NCI-H2227 (cell line): Measurements from ENCODE around the gene ABCD1.
"Not testable (repeated sequence)": the region's sequence is repeated elsewhere in the genome, so short reads cannot be mapped to it uniquely, and the experiment has no call there.

Experiments used
- DNase-seq: peaks from one replicate; lab custom pipeline; 2025; ENCODE audit not compliant: unreplicated experiment; lab: John Stamatoyannopoulos, UW

The ABCD1 gene

GRCh38 chrX:153709726-153710674 lies 14.7 kb upstream of the ABCD1 start:
- DNase-seq: no peak

GRCh38 chrX:153714256-153714655 lies 10.4 kb upstream of the ABCD1 start:
- DNase-seq: no peak

DNA sequence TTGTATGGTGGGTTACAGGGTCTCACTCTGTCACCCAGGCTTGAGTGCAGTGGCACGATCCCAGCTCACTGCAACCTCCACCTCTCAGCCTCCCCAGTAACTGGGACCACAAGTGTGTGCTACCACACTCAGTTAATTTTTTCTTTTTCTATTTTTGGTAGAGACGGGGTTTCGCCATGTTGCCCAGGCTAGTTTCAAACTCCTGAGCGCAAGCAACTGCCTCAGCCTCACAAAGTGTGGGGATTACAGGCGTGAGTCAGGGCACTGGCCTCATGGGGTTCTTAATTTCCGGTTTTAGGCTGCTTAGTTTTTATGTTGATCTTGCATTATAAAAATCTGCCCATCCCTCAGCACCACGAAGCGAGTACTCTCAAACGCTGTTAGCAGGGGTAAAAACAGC lies 7.2 kb upstream of the ABCD1 start:
- no peak for DNase-seq

GRCh38 chrX:153719238-153719637 lies 5.4 kb upstream of the ABCD1 start:
- no peak for DNase-seq

GRCh38 chrX:153719701-153720100 lies 5.0 kb upstream of the ABCD1 start:
- no peak for DNase-seq

DNA sequence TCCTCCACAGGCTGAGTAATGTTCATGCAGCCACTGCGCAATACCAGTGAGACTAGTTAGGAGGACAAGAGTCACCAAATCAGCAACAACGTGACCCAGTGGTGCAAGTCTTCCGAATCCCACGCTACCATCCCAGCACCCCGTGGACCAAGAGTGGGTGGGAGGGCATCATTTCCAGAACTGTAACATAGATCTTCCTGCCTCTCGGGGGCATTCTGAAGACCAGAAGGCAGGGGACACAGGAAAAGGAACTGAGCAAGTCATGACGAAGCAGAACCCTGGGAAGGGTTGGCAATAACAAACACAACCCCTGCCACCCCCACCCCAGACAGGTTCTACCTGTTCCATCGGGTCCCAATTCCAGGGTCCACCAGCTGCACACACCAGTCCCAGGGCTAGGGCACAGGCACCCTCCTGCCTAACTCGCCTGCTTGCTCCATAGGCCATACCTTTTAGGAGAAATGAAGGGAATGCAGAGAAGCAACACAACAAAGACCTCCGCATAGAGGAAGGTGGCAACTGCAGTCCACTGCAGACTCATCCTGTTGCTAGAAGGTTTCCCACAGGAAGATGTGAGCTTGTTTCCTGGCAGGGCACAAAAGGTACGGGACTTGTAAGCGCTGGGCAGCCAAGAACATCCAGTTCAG lies 1.8 kb upstream of the ABCD1 start:
- no peak for DNase-seq

- peak; percentile 84 for DNase-seq
These were observed 1.1 kb upstream of the ABCD1 start for GRCh38 chrX:153723351-153724251.

DNA sequence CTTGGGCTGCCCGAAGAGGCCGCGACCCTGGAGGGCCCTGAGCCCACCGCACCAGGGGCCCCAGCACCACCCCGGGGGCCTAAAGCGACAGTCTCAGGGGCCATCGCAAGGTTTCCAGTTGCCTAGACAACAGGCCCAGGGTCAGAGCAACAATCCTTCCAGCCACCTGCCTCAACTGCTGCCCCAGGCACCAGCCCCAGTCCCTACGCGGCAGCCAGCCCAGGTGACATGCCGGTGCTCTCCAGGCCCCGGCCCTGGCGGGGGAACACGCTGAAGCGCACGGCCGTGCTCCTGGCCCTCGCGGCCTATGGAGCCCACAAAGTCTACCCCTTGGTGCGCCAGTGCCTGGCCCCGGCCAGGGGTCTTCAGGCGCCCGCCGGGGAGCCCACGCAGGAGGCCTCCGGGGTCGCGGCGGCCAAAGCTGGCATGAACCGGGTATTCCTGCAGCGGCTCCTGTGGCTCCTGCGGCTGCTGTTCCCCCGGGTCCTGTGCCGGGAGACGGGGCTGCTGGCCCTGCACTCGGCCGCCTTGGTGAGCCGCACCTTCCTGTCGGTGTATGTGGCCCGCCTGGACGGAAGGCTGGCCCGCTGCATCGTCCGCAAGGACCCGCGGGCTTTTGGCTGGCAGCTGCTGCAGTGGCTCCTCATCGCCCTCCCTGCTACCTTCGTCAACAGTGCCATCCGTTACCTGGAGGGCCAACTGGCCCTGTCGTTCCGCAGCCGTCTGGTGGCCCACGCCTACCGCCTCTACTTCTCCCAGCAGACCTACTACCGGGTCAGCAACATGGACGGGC lies 579 bp downstream of the ABCD1 start:
- DNase-seq: no peak

DNA sequence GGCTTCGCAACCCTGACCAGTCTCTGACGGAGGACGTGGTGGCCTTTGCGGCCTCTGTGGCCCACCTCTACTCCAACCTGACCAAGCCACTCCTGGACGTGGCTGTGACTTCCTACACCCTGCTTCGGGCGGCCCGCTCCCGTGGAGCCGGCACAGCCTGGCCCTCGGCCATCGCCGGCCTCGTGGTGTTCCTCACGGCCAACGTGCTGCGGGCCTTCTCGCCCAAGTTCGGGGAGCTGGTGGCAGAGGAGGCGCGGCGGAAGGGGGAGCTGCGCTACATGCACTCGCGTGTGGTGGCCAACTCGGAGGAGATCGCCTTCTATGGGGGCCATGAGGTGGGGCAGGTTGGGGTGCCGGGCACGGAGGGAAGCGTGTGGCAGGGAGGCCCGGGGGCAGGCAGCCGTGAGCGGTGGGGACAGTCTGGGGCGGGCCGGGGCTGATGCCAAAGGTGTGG lies 1.2 kb downstream of the ABCD1 start:
- DNase-seq: no peak

- peak; percentile 20 for DNase-seq
These were observed 1.8 kb downstream of the ABCD1 start for GRCh38 chrX:153726286-153727122.

GRCh38 chrX:153727123-153727931 lies 2.7 kb downstream of the ABCD1 start:
- DNase-seq: no peak

GRCh38 chrX:153728095-153728494 lies 3.4 kb downstream of the ABCD1 start:
- no peak for DNase-seq

DNA sequence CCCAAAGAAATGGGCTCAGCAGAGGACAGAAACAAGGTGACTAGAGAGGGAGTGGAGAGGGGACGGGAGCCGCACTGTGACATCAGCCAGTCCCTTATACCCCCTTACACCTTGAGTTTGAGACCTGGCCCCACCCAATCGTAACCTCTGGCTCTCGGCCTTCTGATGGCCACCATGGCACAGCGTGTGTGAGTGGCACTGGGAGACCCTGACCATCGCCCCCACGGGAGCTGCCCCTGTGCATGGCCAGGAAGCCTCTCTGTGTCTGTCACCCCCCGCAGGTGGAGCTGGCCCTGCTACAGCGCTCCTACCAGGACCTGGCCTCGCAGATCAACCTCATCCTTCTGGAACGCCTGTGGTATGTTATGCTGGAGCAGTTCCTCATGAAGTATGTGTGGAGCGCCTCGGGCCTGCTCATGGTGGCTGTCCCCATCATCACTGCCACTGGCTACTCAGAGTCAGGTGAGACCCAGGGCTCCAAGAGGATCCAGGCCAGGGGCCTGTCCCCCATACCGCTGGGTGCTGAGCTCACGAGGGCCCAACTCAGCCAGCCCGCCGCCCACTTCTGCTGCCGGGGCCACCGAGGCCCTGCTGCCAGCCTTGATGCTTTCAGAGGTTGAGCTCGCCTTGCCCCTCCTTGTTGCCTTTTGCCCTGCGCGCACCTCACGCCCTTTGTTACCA lies 4.4 kb downstream of the ABCD1 start:
- DNase-seq: no peak

DNA sequence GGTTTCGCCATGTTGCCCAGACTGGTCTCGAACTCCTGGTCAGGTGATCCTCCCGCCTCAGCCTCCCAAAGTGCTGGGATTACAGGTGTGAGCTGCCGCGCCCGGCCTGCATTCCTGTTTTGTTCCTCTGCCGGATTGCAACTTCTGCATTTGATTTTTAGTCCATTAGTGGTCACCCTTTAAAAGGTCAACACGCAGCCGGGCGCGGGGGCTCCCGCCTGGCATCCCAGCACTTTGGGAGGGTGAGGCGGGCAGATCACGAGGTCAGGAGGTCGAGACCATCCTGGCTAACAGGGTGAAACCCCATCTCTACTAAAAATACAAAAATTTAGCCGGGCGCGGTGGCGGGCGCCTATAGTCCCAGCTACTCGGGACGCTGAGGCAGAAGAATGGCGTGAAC lies 5.5 kb downstream of the ABCD1 start:
- DNase-seq: not testable (repeated sequence)

DNA sequence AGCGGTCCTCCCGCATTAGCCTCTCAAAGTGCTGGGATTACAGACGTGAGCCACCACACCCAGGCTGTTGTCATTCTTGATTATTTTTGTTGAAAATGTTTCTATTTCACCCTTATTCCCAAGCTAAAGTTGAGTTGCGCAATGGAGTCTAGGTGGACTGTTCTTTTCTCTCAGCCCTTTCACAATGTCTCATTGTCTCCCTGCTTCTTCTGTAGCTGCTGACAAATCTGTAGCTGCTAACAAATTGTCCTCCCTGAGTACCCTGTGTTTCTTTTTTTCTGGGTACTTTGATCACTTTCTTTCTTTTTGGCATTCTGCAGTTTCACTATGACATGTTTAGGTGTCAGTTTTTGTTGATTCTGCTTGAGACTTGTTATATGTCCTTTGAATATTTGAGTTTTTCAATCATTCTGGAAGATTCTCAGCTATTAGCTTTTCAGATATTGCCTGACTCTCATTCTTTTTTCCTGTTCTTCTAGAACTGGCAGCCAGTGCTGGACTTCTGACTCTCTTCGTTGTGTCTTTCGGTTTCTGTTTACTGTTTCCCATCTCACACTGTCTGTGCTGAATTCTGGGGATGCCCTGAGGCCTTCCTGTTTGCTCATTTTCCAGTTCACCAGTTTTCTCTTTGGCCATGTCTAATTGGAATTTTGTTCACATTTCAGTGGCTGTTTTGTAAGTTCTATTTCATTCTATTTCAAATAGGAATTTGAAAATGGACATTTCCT lies 6.6 kb downstream of the ABCD1 start:
- DNase-seq: no peak

GRCh38 chrX:153731845-153732215 lies 7.2 kb downstream of the ABCD1 start:
- DNase-seq: no peak

DNA sequence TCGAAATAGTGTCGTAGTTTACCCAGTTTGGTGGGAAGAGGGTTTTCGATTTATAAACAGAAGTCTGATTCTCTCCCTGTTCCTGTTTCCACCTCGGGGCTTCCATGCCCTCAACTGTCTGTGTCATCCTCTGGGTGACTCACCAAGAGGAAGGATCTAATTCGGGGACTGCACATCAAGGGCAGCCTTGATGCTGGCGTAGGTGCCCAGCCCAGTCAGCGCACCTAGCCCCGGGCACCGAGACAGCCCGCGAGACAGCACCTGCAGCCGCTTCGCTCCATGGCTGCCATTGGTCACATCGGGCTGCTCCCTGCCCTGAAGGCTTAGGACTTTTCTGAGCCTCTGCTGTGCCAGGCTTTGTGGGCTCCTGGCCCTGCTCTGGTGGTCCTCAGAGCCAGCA lies 7.7 kb downstream of the ABCD1 start:
- DNase-seq: no peak
